GM12891 (cell line): Measurements from ENCODE around the gene CYLD.

Experiments used
- DNase-seq: peaks from one replicate; pipeline ENCODE4 v3.0.0; 2011; ENCODE audit warnings: low spot score; ENCODE audit not compliant: insufficient read length
- FAIRE-seq: peaks from 2 replicates; lab custom pipeline; 2011; peaks lifted over from hg19 to GRCh38; lab: Jason Lieb, UNC
- PAX5 ChIP-seq: IDR thresholded peaks from 2 replicates; pipeline ENCODE4 v1.6.1; 2011; ENCODE audit warnings: low read length, moderate library complexity, mild to moderate bottlenecking; ENCODE audit not compliant: insufficient read depth, severe bottlenecking
- POLR2A ChIP-seq: IDR thresholded peaks from 2 replicates; pipeline ENCODE4 v1.6.1; 2011; ENCODE audit warnings: low read depth, low read length, control low read depth
- POLR2AphosphoS5 ChIP-seq: IDR thresholded peaks from 2 replicates; pipeline ENCODE4 v1.6.1; 2011; ENCODE audit warnings: low read depth, low read length, control low read depth
- POU2F2 ChIP-seq: IDR thresholded peaks from 2 replicates; pipeline ENCODE4 v1.6.1; 2011; ENCODE audit warnings: low read depth, mild to moderate bottlenecking, control low read depth, low read length, moderate library complexity
- SPI1 ChIP-seq: IDR thresholded peaks from 2 replicates; pipeline ENCODE4 v1.6.1; 2011; ENCODE audit warnings: low read depth, low read length, control low read depth
- TAF1 ChIP-seq: IDR thresholded peaks from 2 replicates; pipeline ENCODE4 v1.6.1; 2011; ENCODE audit warnings: low read depth, low read length, control low read depth

CYLD gene

GRCh38 chr16:50839356-50839755 is 97.5 kb downstream of the CYLD start:
- FAIRE-seq (peak; percentile 38), DNase-seq (no peak)
- TF ChIP-seq PAX5: no peak

GRCh38 chr16:50839920-50840729 is 98.2 kb downstream of the CYLD start:
- no peak for FAIRE-seq
- TF ChIP-seq SPI1: no peak
- TF ChIP-seq POLR2A: no peak
- no peak for TF ChIP-seq PAX5
- TF ChIP-seq POLR2AphosphoS5: no peak
- no peak for TF ChIP-seq TAF1
- no peak for TF ChIP-seq POU2F2
- no peak for DNase-seq

GRCh38 chr16:50841081-50841886 is 99.4 kb downstream of the CYLD start:
- DNase-seq: no peak
- FAIRE-seq: no peak
- TF ChIP-seq POU2F2 (peak; percentile 71; the same call in 1 of the 2 replicates), SPI1 (no peak)

- TF ChIP-seq PAX5 (no peak), SPI1 (no peak), POLR2A (no peak), POU2F2 (no peak), TAF1 (no peak), POLR2AphosphoS5 (no peak)
- FAIRE-seq (no peak), DNase-seq (no peak)
Measured at GRCh38 chr16:50842013-50842505, 100.2 kb downstream of the CYLD start.

- no peak for DNase-seq
- FAIRE-seq: no peak
- no peak for TF ChIP-seq POU2F2
- TF ChIP-seq PAX5: no peak
- no peak for TF ChIP-seq TAF1
- TF ChIP-seq SPI1: no peak
- TF ChIP-seq POLR2AphosphoS5: no peak
- no peak for TF ChIP-seq POLR2A
Measured at GRCh38 chr16:50842589-50842988, 100.7 kb downstream of the CYLD start.

- DNase-seq (no peak), FAIRE-seq (no peak)
- TF ChIP-seq TAF1 (no peak), POLR2A (no peak), PAX5 (no peak), POLR2AphosphoS5 (no peak), SPI1 (no peak), POU2F2 (no peak)
Measured at GRCh38 chr16:50844840-50845239, 103.0 kb downstream of the CYLD start.

GRCh38 chr16:50845296-50845695 is 103.4 kb downstream of the CYLD start:
- FAIRE-seq: no peak
- TF ChIP-seq TAF1 (no peak), POU2F2 (no peak), SPI1 (no peak), POLR2AphosphoS5 (no peak), PAX5 (no peak), POLR2A (no peak)
- no peak for DNase-seq

GRCh38 chr16:50846511-50846910 is 104.6 kb downstream of the CYLD start:
- DNase-seq (no peak), FAIRE-seq (no peak)
- TF ChIP-seq TAF1 (no peak), SPI1 (no peak), POLR2AphosphoS5 (no peak), PAX5 (no peak), POLR2A (no peak), POU2F2 (no peak)

GRCh38 chr16:50847166-50847565 is 105.3 kb downstream of the CYLD start:
- FAIRE-seq (no peak), DNase-seq (no peak)
- TF ChIP-seq POLR2A (no peak), POU2F2 (no peak)

- no peak for DNase-seq
- FAIRE-seq: no peak
- no peak for TF ChIP-seq POLR2AphosphoS5
- TF ChIP-seq SPI1: no peak
- TF ChIP-seq POLR2A: no peak
- TF ChIP-seq POU2F2: no peak
- no peak for TF ChIP-seq PAX5
- no peak for TF ChIP-seq TAF1
Measured at GRCh38 chr16:50848755-50849514, 107.0 kb downstream of the CYLD start.
